GM19351 (cell line): ENCODE results near the gene UMAD1.
"Not testable (repeated sequence)": the region's sequence is repeated elsewhere in the genome, so short reads cannot be mapped to it uniquely, and the experiment has no call there.

Source experiments
- ATAC-seq: cut with Tn5 transposase; IDR thresholded peaks from one replicate; pipeline ENCODE4 v1.9.1; 2021; ENCODE audit warnings: mild to moderate bottlenecking, moderate library complexity; ENCODE audit not compliant: unreplicated experiment

UMAD1 gene

GRCh38 chr7:7793921-7794320 is 153.4 kb downstream of the UMAD1 start:
- ATAC-seq: no peak

GRCh38 chr7:7795203-7795602 is 154.7 kb downstream of the UMAD1 start:
- ATAC-seq: no peak

- no peak for ATAC-seq
Measured at GRCh38 chr7:7795630-7796121, 155.1 kb downstream of the UMAD1 start.

- ATAC-seq: peak; percentile 71
Measured at GRCh38 chr7:7798510-7798909, 158.0 kb downstream of the UMAD1 start.

DNA sequence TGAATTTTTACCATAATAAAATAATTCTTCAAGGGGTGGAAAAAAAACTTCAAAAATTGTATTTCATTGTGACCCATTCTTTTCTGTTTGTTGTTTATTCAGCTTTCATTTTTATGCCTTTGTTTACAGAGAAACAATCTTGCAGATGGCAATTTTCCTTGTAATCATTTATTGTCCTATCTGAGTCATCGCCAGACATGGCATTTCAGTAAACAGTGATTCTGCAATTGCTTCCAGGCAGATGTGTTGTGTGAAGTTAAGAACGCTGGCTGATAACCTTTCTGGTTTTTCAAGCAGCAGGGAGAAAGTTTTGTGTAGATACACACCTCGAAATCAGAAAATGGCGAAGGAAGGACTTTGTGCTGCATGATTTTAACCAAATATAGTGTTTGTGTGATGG is 158.6 kb downstream of the UMAD1 start:
- no peak for ATAC-seq

DNA sequence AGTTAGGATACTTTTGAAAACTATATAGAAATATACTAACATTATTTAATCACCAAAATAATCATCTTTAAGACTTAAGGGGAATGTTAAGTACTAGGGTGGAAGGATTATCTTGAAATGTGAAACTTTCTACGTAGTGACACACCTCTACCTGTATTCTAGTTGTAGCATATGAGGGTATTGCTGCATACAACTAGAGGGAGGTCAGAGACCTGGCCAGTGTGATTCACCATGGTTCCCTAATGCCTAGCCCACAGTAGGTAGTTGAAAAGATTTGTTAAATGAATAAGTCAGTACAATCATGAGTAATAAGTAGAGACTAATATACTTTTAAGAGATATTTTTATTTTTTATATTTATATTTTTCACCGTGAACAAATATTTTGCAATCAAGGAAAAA is 162.0 kb downstream of the UMAD1 start:
- no peak for ATAC-seq

- ATAC-seq: no peak
Measured at GRCh38 chr7:7803715-7804178, 163.2 kb downstream of the UMAD1 start.

- ATAC-seq: peak; percentile 69
Measured at GRCh38 chr7:7804822-7805221, 164.3 kb downstream of the UMAD1 start.

- ATAC-seq: peak; percentile 17
Measured at GRCh38 chr7:7805511-7806153, 165.1 kb downstream of the UMAD1 start.

GRCh38 chr7:7808156-7808555 is 167.6 kb downstream of the UMAD1 start:
- no peak for ATAC-seq

DNA sequence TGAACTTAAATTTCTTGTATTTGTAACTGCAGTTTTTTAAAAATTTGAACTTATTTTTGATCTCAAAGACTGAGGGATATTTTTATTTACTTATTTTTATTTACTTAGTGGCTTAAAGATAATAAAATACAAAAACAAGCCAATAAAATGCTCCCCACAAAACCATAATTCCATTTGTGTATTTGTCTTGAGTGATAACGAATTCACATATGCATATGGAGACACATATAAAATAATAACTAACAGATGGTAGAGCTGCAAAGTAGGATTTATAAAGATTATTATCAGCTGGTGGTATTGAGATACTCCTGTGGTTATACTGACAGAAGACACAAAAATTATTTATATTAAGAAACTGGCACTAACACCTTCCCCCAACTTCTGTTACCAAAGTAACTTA is 168.1 kb downstream of the UMAD1 start:
- no peak for ATAC-seq

- no peak for ATAC-seq
Measured at GRCh38 chr7:7810380-7810779, 169.8 kb downstream of the UMAD1 start.

- ATAC-seq: no peak
Measured at GRCh38 chr7:7810826-7811225, 170.3 kb downstream of the UMAD1 start.

DNA sequence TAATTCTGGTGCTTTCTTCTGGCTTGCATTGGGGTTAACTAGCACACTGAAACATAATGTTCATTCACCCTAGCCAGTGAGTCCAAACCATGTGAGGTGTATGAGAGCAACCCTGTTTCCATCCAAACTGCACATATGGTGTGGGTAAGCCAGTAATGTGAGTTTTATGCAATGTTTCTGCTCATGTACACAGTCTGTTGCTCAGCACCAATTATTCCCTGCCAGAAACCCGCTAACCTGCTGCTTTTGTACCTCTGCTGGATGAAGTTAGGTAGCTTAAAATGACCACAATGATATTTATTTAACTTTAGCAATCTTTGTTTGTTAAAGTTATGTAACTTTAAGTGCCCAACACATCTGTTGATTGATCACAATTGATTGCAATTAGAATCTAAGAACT is 171.6 kb downstream of the UMAD1 start:
- no peak for ATAC-seq

DNA sequence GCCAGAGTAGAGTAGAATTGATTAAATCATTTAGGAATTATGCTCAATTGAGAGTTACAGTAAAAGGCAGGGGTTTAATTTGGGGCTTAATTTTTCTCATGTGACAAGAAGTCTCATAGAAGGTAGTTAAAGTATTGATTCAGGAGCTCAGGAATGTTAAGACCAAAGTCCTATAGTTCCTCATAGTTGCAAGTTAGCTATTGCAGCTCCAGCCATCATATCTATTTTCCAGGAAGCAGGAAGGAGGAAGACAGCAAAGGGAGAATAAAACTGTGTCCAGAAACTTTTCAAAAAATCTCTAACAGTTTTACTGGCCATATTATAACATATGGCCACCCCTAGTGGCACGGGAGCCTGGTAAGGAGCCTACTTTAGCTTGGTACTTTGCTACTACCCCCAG is 174.8 kb downstream of the UMAD1 start:
- ATAC-seq: no peak

- peak; percentile 48 for ATAC-seq
Measured at GRCh38 chr7:7816084-7816483, 175.5 kb downstream of the UMAD1 start.

GRCh38 chr7:7816816-7817536 is 176.4 kb downstream of the UMAD1 start:
- ATAC-seq: peak; percentile 27

DNA sequence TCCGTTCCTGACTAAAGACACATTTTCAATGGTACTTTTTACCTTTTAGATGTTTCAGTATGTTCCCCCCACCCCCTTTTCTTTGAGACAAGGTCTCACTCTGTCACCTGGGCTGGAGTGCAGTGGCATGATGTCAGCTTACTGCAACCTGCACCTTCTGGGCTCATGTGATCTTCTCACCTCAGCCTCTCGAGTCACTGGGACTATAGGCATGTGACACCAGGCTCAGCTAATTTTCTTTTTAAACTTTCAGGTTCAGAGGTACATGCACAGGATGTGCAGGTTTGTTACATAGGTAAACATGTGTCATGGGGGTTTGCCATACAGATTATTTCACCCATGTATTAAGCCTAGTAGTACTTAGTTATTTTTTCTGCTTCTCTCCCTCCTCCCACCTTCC is 177.2 kb downstream of the UMAD1 start:
- ATAC-seq: no peak

- ATAC-seq: not testable (repeated sequence)
Measured at GRCh38 chr7:7818179-7818578, 177.6 kb downstream of the UMAD1 start.

- peak; percentile 34 for ATAC-seq
Measured at GRCh38 chr7:7819442-7820247, 179.1 kb downstream of the UMAD1 start.

GRCh38 chr7:7820409-7820808 is 179.9 kb downstream of the UMAD1 start:
- no peak for ATAC-seq

- peak; percentile 51 for ATAC-seq
Measured at GRCh38 chr7:7820939-7821338, 180.4 kb downstream of the UMAD1 start.
